Upper lobe of left lung (tissue), 4 donors: ENCODE data around the gene SLA2.

Experiments used
- EP300 ChIP-seq, 4 donors: sonication (generic); formaldehyde crosslinking; IDR thresholded peaks; one replicate each; pipeline ENCODE4 v1.5.1; 2017; ENCODE audit warnings: antibody characterized with exemption in 4 of 4, control low read depth in 2 of 4
- POLR2A ChIP-seq, 4 donors: fragments of 450-650 bp; IDR thresholded peaks; one replicate each; pipeline ENCODE4 v1.5.1; 2016 to 2017; ENCODE audit warnings: antibody characterized with exemption in 4 of 4, mild to moderate bottlenecking in 2 of 4
- POLR2AphosphoS5 ChIP-seq, 2 donors: sonication (generic); formaldehyde crosslinking; IDR thresholded peaks; one replicate each; pipeline ENCODE4 v1.5.1; 2017; ENCODE audit warnings: antibody characterized with exemption in 2 of 2
- TF ChIP-seq, protein P1 (sequence below), 6 experiments: fragments of 450-650 bp in 4 of 6; fragments of 200-600 bp in 2 of 6; sonication (generic) in 2 of 6; IDR thresholded peaks; one replicate each; pipeline ENCODE4 v1.5.1; 2016 to 2019; ENCODE audit warnings: antibody characterized with exemption in 6 of 6

DNA sequence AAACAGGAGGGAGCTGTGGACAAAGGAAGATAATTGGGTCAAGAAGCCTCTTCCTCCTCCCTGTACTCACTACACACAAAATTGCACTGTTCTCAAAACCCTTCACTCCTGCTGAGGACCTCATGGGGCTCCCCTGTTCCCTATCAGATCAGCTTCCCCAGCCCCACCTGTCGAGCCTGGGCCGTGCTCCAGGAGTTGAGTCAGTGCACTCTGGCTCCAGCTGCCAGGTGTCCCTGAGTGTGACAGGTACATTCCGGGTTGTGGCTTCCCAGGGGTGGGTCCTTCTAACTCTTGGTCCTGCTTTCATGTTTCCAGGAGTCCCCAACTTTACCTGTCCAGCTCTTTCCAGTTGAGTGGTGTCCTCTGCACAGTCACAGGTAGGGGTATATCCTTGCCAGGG, 32.0 kb downstream of the SLA2 start:
- TF ChIP-seq, protein P1, sequence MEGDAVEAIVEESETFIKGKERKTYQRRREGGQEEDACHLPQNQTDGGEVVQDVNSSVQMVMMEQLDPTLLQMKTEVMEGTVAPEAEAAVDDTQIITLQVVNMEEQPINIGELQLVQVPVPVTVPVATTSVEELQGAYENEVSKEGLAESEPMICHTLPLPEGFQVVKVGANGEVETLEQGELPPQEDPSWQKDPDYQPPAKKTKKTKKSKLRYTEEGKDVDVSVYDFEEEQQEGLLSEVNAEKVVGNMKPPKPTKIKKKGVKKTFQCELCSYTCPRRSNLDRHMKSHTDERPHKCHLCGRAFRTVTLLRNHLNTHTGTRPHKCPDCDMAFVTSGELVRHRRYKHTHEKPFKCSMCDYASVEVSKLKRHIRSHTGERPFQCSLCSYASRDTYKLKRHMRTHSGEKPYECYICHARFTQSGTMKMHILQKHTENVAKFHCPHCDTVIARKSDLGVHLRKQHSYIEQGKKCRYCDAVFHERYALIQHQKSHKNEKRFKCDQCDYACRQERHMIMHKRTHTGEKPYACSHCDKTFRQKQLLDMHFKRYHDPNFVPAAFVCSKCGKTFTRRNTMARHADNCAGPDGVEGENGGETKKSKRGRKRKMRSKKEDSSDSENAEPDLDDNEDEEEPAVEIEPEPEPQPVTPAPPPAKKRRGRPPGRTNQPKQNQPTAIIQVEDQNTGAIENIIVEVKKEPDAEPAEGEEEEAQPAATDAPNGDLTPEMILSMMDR (IDR thresholded peaks at IDR 0.05), result no peak
- no peak for TF ChIP-seq POLR2A (IDR thresholded peaks at IDR 0.05)
- no peak for TF ChIP-seq EP300 (IDR thresholded peaks at IDR 0.05)
- no peak for TF ChIP-seq POLR2AphosphoS5 (IDR thresholded peaks at IDR 0.05)
